ENCODE measurements around the gene EXOC6. TPM values are rescaled to one million over a fixed set of nuclear protein-coding genes. Genes with fewer than 3 reads are reported as not detected.

EXOC6 gene
- total and polyA plus RNA-seq, 8 donors = 17.5 to 24.0 (median 19.8) TPM

GRCh38 chr10:92848037-92848440 is 281 bp upstream of the EXOC6 start:
- intact Hi-C loops (cut with DNase I) = no loop called here

GRCh38 chr10:92849234-92849525 is 860 bp downstream of the EXOC6 start:
- TF ChIP-seq, protein P1, sequence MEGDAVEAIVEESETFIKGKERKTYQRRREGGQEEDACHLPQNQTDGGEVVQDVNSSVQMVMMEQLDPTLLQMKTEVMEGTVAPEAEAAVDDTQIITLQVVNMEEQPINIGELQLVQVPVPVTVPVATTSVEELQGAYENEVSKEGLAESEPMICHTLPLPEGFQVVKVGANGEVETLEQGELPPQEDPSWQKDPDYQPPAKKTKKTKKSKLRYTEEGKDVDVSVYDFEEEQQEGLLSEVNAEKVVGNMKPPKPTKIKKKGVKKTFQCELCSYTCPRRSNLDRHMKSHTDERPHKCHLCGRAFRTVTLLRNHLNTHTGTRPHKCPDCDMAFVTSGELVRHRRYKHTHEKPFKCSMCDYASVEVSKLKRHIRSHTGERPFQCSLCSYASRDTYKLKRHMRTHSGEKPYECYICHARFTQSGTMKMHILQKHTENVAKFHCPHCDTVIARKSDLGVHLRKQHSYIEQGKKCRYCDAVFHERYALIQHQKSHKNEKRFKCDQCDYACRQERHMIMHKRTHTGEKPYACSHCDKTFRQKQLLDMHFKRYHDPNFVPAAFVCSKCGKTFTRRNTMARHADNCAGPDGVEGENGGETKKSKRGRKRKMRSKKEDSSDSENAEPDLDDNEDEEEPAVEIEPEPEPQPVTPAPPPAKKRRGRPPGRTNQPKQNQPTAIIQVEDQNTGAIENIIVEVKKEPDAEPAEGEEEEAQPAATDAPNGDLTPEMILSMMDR (IDR thresholded peaks at IDR 0.05) = no peak
- Histone ChIP-seq H3K27me3 (no peaks in the 10 kb centered on the region), H3K27ac (peak overlapping the region; percentile 77 to 91), H3K36me3 (no peaks in the 10 kb centered on the region), H3K4me1 (peaks cover 0 to 46% of the 10 kb centered on the region in 2 donors), H3K9me3 (no peaks in the 10 kb centered on the region), H3K4me3 (peak overlapping the region; percentile 79 to 97)
- DNase-seq (peak in 1 of 4 donors; percentile 66), ATAC-seq (peak; percentile 5)
- intact Hi-C loops (cut with DNase I) = no loop called here

More at GRCh38 chr10:92848037-92848440, 281 bp upstream of the EXOC6 start:
- Histone ChIP-seq H3K27me3 (no peaks in the 10 kb centered on the region), H3K9me3 (no peaks in the 10 kb centered on the region), H3K4me1 (peaks cover 0 to 57% of the 10 kb centered on the region in 2 donors), H3K36me3 (no peaks in the 10 kb centered on the region), H3K4me3 (peak overlapping the region; percentile 79 to 97), H3K27ac (peak overlapping the region in 1 of 2 donors; percentile 91)
- ATAC-seq (no peak), DNase-seq (no peak)
- TF ChIP-seq, protein P1 (IDR thresholded peaks at IDR 0.05) = no peak

- DNase-seq = no peak
- Histone ChIP-seq H3K9me3 (no peaks in the 10 kb centered on the region), H3K4me1 (peaks cover 0 to 42% of the 10 kb centered on the region in 2 donors), H3K4me3 (peak overlapping the region in 1 of 2 donors; percentile 97), H3K36me3 (no peaks in the 10 kb centered on the region), H3K27me3 (no peaks in the 10 kb centered on the region), H3K27ac (peak overlapping the region in 1 of 2 donors; percentile 91)
- intact Hi-C loops (cut with DNase I) = no loop called here
- TF ChIP-seq, protein P1 (IDR thresholded peaks at IDR 0.05) = no peak
- ATAC-seq = peak; percentile 17
Observed at GRCh38 chr10:92849576-92850090, 1.3 kb downstream of the EXOC6 start.

- intact Hi-C loops (cut with DNase I) = no loop called here
- no peak overlapping the region for H3K27ac ChIP-seq
Observed at GRCh38 chr10:92850185-92850584, 1.9 kb downstream of the EXOC6 start.

DNA sequence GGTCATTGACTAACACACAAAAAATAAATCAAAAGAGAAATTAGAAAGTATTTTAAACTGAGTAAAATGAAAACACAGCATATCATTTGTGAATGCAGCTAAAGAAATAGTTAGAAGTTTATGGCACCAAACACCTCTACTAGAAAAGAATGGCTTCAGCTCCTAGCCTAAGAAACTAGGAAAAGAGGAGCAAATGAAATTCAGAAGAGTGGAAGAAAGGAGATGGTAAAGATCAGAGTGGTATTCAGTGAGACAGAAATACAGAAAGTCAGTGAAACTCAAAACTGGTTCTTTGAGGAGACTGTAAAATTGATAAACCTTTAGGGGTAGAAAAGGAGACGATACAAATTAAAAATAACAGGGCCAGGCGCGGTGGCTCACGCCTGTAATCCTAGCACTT is 2.7 kb downstream of the EXOC6 start:
- H3K36me3 ChIP-seq = no peaks in the 10 kb centered on the region
- ATAC-seq = no peak
- intact Hi-C loops (cut with DNase I) = no loop called here
- H3K9me3 ChIP-seq = no peaks in the 10 kb centered on the region
- TF ChIP-seq, protein P1 (IDR thresholded peaks at IDR 0.05) = no peak
- no peak overlapping the region for H3K4me3 ChIP-seq
- no peak for DNase-seq
- H3K4me1 ChIP-seq = peaks cover 0 to 36% of the 10 kb centered on the region in 2 donors
- H3K27ac ChIP-seq = no peak overlapping the region
- no peaks in the 10 kb centered on the region for H3K27me3 ChIP-seq

More at GRCh38 chr10:92850185-92850584, 1.9 kb downstream of the EXOC6 start:
- peaks cover 0 to 40% of the 10 kb centered on the region in 2 donors for H3K4me1 ChIP-seq
- TF ChIP-seq, protein P1 (IDR thresholded peaks at IDR 0.05) = no peak
- no peaks in the 10 kb centered on the region for H3K36me3 ChIP-seq
- no peaks in the 10 kb centered on the region for H3K27me3 ChIP-seq
- no peaks in the 10 kb centered on the region for H3K9me3 ChIP-seq
- DNase-seq (no peak), ATAC-seq (no peak)
- no peak overlapping the region for H3K4me3 ChIP-seq

Data from left lung (tissue), 10 donors.